HCT116 (cell line): ENCODE results near the gene ITGAD. TPM values are rescaled to one million over a fixed set of nuclear protein-coding genes. Genes with fewer than 3 reads are reported as not detected.

ENCODE experiments used
- ATAC-seq: fragments of 200-7000 bp; cut with Tn5 transposase; 2 replicates; pipeline ENCODE4 v1.9.1; 2020; ENCODE audit warnings: mild to moderate bottlenecking, moderate library complexity
- BruUV-seq: library from RNA; stranded (reverse); fragments of 400-500 nt; replicated peaks from 2 replicates; lab custom pipeline; 2021; lab: Mats Ljungman, UMichigan
- CTCF ChIA-PET: fragments of 300-600 bp; sonication (Branson Sonifier 250); formaldehyde crosslinking; loops from one replicate; lab custom pipeline; 2021; ENCODE audit warnings: antibody characterized with exemption; lab: Charles Lee
- POLR2A ChIA-PET: fragments of 300-600, 350-600 bp; sonication (Branson Sonifier 250); formaldehyde crosslinking; loops from one replicate; lab custom pipeline; 2021; ENCODE audit warnings: antibody characterized with exemption; lab: Charles Lee
- RAD21 ChIA-PET, 2 experiments: fragments of 300-600 bp; sonication (Branson Sonifier 250); formaldehyde crosslinking; loops; one replicate each; lab custom pipeline; 2023; ENCODE audit warnings: low total read pairs in 2 of 2; ENCODE audit not compliant: uncharacterized antibody in 2 of 2, unreplicated experiment in 2 of 2, low non-redundant PET in 1 of 2; lab: Charles Lee
- DNase-seq: peaks from one replicate; pipeline ENCODE4 v3.0.0-alpha.2; 2010; ENCODE audit warnings: low read depth, low spot score
- H2AFZ ChIP-seq: fragments of 200-600 bp; shearing (Covaris generic), sonication (generic); 2 replicates; pipeline ENCODE4 v1.6.1; 2017; ENCODE audit warnings: low read depth, mixed run types, mixed read lengths, antibody characterized with exemption, low read length; ENCODE audit not compliant: poor library complexity, severe bottlenecking
- H3K27ac ChIP-seq: 2 replicates; pipeline ENCODE4 v1.5.1; 2012; ENCODE audit warnings: low read depth, low read length
- H3K27me3 ChIP-seq: fragments of 200-600 bp; sonication (generic); 2 replicates; pipeline ENCODE4 v1.6.1; 2016; ENCODE audit warnings: mixed run types, low read length, mixed read lengths; ENCODE audit not compliant: insufficient read depth
- H3K36me3 ChIP-seq, 2 experiments: fragments of 200-500 bp in 1 of 2; fragments of 200-600 bp in 1 of 2; sonication (Bioruptor generic) in 1 of 2; sonication (generic) in 1 of 2; 2 replicates each; pipeline versions ENCODE4 v1.5.1 to v1.6.1; 2014 to 2016; ENCODE audit warnings: low read length in 2 of 2, inconsistent platforms in 1 of 2, mixed read lengths in 1 of 2, mixed run types in 1 of 2; ENCODE audit not compliant: insufficient read depth in 2 of 2, control insufficient read depth in 1 of 2
- H3K4me1 ChIP-seq, 2 experiments: fragments of 200-600 bp in 1 of 2; sonication (generic) in 1 of 2; 2 replicates each; pipeline versions ENCODE4 v1.5.1 to v1.6.1; 2012 to 2017; ENCODE audit warnings: low read length in 2 of 2, inconsistent platforms in 1 of 2, mild to moderate bottlenecking in 1 of 2, mixed read lengths in 1 of 2, mixed run types in 1 of 2, moderate library complexity in 1 of 2; ENCODE audit not compliant: insufficient read depth in 2 of 2, control insufficient read depth in 1 of 2
- H3K4me2 ChIP-seq: fragments of 200-600 bp; sonication (generic); 2 replicates; pipeline ENCODE4 v1.6.1; 2017; ENCODE audit warnings: mixed run types, low read length, mixed read lengths
- H3K4me3 ChIP-seq, 2 experiments: fragments of 200-600 bp in 1 of 2; sonication (generic) in 1 of 2; replicated peaks in 1 of 2; 2 replicates each; pipeline ENCODE4 v1.5.1; 2011 to 2016; ENCODE audit warnings: low read length in 2 of 2, control low read depth in 1 of 2, low read depth in 1 of 2, mild to moderate bottlenecking in 1 of 2, mixed read lengths in 1 of 2, mixed run types in 1 of 2
- H3K79me2 ChIP-seq: fragments of 200-600 bp; sonication (generic); 2 replicates; pipeline ENCODE4 v1.6.1; 2017; ENCODE audit warnings: mild to moderate bottlenecking, mixed run types, low read length, moderate library complexity, mixed read lengths; ENCODE audit not compliant: insufficient read depth
- H3K9ac ChIP-seq: fragments of 200-600 bp; sonication (generic); 2 replicates; pipeline ENCODE4 v1.6.1; 2016; ENCODE audit warnings: low read length, mixed read lengths
- H3K9me2 ChIP-seq: fragments of 200-600 bp; sonication (generic), shearing (Covaris generic); 2 replicates; pipeline ENCODE4 v1.6.1; 2017; ENCODE audit warnings: mixed run types, mild to moderate bottlenecking, moderate library complexity; ENCODE audit not compliant: insufficient read depth
- H3K9me3 ChIP-seq, 2 experiments: fragments of 200-500 bp in 1 of 2; fragments of 200-600 bp in 1 of 2; sonication (Bioruptor generic) in 1 of 2; sonication (generic) in 1 of 2; 2 replicates each; pipeline ENCODE4 v1.6.1; 2014 to 2017; ENCODE audit warnings: low read length in 2 of 2, mixed read lengths in 2 of 2, inconsistent platforms in 1 of 2, low read depth in 1 of 2, mild to moderate bottlenecking in 1 of 2, mixed run types in 1 of 2, moderate library complexity in 1 of 2; ENCODE audit not compliant: control insufficient read depth in 1 of 2, insufficient read depth in 1 of 2
- H4K20me1 ChIP-seq: fragments of 200-600 bp; sonication (generic), shearing (Covaris generic); 2 replicates; pipeline ENCODE4 v1.6.1; 2017; ENCODE audit warnings: mixed run types, mild to moderate bottlenecking, moderate library complexity; ENCODE audit not compliant: insufficient read depth
- CBX3 ChIP-seq: IDR thresholded peaks from 2 replicates; pipeline ENCODE4 v1.6.1; 2012; ENCODE audit warnings: low read depth
- FOSL1 ChIP-seq: IDR thresholded peaks from 2 replicates; pipeline ENCODE4 v1.6.1; 2012; ENCODE audit warnings: low read depth
- SIN3A ChIP-seq: IDR thresholded peaks from 2 replicates; pipeline ENCODE4 v1.6.1; 2012; ENCODE audit warnings: low read depth
- SRF ChIP-seq: IDR thresholded peaks from 2 replicates; pipeline ENCODE4 v1.6.1; 2012; ENCODE audit warnings: low read depth
- TCF7L2 ChIP-seq: IDR thresholded peaks from 2 replicates; pipeline ENCODE4 v1.7.0; 2011; ENCODE audit warnings: borderline replicate concordance, inconsistent platforms; ENCODE audit not compliant: insufficient read depth, insufficient read length; ENCODE audit errors: extremely low read depth
- YY1 ChIP-seq: IDR thresholded peaks from 2 replicates; pipeline ENCODE4 v1.6.1; 2011; ENCODE audit warnings: low read length, low read depth, moderate library complexity, mild to moderate bottlenecking; ENCODE audit not compliant: insufficient replicate concordance; ENCODE audit errors: extremely low read depth
- intact Hi-C: fragments of 100-400 bp; cut with micrococcal nuclease; formaldehyde crosslinking; loops from 2 replicates; pipeline ENCODE4 v1.10.0; 2022
- total RNA-seq: library from RNA; stranded (reverse); gene quantifications from one replicate; pipeline ENCODE4 v1.2.1, GENCODE V29; 2021; ENCODE audit not compliant: unreplicated experiment
- TF ChIP-seq, protein P1 (sequence below): IDR thresholded peaks from 2 replicates; pipeline ENCODE4 v1.6.1; 2011; ENCODE audit warnings: mild to moderate bottlenecking, low read length, moderate library complexity; ENCODE audit not compliant: insufficient replicate concordance; ENCODE audit errors: extremely low read depth

Gene ITGAD
- total RNA-seq, 1 experiment from 2014 or later: 0.12 TPM

DNA sequence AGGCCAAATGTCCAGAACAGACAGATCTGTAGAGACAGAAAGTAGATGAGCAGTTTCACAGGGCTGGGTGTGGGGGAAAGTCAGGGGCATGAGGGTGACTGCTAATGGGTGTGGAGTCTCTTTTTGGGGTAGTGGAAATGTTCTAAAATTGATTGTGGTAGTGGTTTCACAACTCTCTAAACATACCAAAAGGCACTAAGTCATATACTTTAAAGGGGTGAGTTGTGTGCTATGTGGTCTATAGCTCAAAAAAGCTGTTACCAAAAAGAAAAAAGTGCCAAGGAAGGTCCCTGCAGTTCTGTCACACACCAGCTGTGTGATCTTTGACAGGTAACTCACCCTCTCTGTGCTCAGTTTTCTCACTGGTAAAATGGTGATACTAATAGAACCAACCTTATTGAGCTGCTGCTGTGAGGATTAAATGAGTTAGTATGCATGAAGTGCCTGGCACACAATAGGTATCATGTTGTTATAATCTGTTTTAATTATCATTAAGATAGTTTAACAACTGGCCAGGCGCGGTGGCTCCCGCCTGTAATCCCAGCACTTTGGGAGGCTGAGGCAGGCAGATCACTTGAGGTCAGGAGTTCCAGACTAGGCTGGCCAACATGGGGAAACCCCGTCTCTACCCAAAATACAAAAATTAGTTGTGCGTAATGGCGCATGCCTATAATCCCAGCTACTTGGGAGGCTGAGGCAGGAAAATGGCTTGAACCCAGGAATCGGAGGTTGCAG is 27.8 kb upstream of the ITGAD start (continued):
- TF ChIP-seq, protein P1, sequence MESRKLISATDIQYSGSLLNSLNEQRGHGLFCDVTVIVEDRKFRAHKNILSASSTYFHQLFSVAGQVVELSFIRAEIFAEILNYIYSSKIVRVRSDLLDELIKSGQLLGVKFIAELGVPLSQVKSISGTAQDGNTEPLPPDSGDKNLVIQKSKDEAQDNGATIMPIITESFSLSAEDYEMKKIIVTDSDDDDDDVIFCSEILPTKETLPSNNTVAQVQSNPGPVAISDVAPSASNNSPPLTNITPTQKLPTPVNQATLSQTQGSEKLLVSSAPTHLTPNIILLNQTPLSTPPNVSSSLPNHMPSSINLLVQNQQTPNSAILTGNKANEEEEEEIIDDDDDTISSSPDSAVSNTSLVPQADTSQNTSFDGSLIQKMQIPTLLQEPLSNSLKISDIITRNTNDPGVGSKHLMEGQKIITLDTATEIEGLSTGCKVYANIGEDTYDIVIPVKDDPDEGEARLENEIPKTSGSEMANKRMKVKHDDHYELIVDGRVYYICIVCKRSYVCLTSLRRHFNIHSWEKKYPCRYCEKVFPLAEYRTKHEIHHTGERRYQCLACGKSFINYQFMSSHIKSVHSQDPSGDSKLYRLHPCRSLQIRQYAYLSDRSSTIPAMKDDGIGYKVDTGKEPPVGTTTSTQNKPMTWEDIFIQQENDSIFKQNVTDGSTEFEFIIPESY: no peak

DNA sequence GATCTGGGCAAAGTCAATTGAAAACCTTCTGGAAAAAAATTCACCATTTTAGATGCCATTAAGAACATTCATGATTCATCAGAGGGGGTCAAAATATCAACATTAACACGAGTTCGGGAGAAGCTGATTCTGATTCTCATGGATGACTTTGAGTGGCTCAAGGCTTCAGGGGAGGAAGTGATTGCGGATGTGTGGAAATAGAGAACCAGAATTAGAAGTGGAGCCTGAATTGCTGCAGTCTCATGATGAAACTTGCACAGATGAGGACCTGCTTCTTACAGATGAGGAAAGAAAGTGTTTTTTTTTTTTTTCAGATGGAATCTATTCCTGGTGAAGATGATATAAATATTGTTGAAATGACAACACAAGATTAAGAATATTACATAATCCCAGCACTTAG is 25.3 kb upstream of the ITGAD start:
- H3K27ac ChIP-seq: no peak overlapping the region
- ChIA-PET CTCF (interaction anchor here (2.2 kb wide), 1 partner anchor 14 kb away, joined by 5 read pairs; no protein-coding TSS in a partner anchor), POLR2A (interaction anchor here (0.7 kb wide), 1 partner anchor 136 kb away, joined by 3 read pairs; no protein-coding TSS in a partner anchor)
- H2AFZ ChIP-seq: no peak overlapping the region
- H4K20me1 ChIP-seq: no peaks in the 10 kb centered on the region
- no peaks in the 10 kb centered on the region for H3K4me1 ChIP-seq
- no TSS peak for BruUV-seq
- no peak for TF ChIP-seq CBX3
- TF ChIP-seq, all 23 proteins: peak for 0
- Histone ChIP-seq H3K27me3 (no peaks in the 10 kb centered on the region), H3K9me3 (no peaks in the 10 kb centered on the region), H3K36me3 (no peaks in the 10 kb centered on the region), H3K4me3 (no peak overlapping the region), H3K9me2 (no peaks in the 10 kb centered on the region), H3K9ac (no peak overlapping the region), H3K4me2 (no peak overlapping the region), H3K79me2 (no peaks in the 10 kb centered on the region)
- DNase-seq (no peak), ATAC-seq (no peak)
- RAD21 ChIA-PET: no interaction called here
- intact Hi-C loops: no loop called here

DNA sequence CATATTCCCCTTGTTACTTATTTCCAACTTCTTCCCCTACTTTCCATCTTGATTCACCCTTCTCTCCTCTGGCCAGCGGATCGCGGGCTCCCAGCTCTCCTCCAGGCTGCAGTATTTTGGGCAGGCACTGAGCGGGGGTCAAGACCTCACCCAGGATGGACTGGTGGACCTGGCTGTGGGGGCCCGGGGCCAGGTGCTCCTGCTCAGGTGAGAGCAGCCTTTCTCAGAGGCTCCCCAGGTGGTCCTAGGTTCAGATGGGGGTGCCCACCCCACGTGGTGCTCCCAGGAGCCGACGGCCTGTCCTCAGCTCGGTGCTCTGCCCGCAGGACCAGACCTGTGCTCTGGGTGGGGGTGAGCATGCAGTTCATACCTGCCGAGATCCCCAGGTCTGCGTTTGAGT is 22.1 kb upstream of the ITGAD start:
- no peak overlapping the region for H2AFZ ChIP-seq
- intact Hi-C loops: no loop called here
- TF ChIP-seq SRF: no peak
- no peak for TF ChIP-seq TCF7L2
- no peak for TF ChIP-seq FOSL1
- no peak for TF ChIP-seq SIN3A
- no peak for TF ChIP-seq YY1
- TF ChIP-seq, protein P1: no peak

More for the DNA sequence above, 22.1 kb upstream of the ITGAD start:
- Histone ChIP-seq H3K4me1 (no peaks in the 10 kb centered on the region), H3K9me2 (no peaks in the 10 kb centered on the region), H3K36me3 (no peaks in the 10 kb centered on the region), H3K79me2 (no peaks in the 10 kb centered on the region), H3K9ac (no peak overlapping the region), H3K27me3 (peaks cover 3% of the 10 kb centered on the region; the same call in 1 of the 2 replicates), H4K20me1 (no peaks in the 10 kb centered on the region), H3K9me3 (no peaks in the 10 kb centered on the region), H3K27ac (no peak overlapping the region), H3K4me3 (no peak overlapping the region), H3K4me2 (no peak overlapping the region)
- ChIA-PET RAD21 (no interaction called here), POLR2A (no interaction called here), CTCF (no interaction called here)
- ATAC-seq (no peak), DNase-seq (no peak)
- BruUV-seq: no TSS peak
